Measurements from ENCODE around the gene SDR42E1. TPM values are rescaled to one million over a fixed set of nuclear protein-coding genes. Genes with fewer than 3 reads are reported as not detected.

Gene SDR42E1
- total and polyA plus RNA-seq, 4 donors, result 1.9 to 6.5 (median 3.3) TPM

Other genes starting within 250 kb of the SDR42E1 start
- 10 to 100 TPM; 20.8 to 21.6 TPM for gene PLCG2, start 232.2 kb downstream of the SDR42E1 start, total RNA-seq
- 10 to 100 TPM in 1 of 2 donors, 1 to 10 TPM in 1; 7.1 to 10.8 TPM for gene PLCG2, start 232.2 kb downstream of the SDR42E1 start, polyA plus RNA-seq
- 100 to 1,000 TPM in 1 of 2 donors, 10 to 100 TPM in 1; 47.7 to 126 TPM for gene HSD17B2, start 23.8 kb upstream of the SDR42E1 start, total RNA-seq
- 100 to 1,000 TPM in 1 of 2 donors, 10 to 100 TPM in 1; 83.4 to 123 TPM for gene HSD17B2, start 23.8 kb upstream of the SDR42E1 start, polyA plus RNA-seq
- 10 to 100 TPM; 10.1 to 15.1 TPM for gene MPHOSPH6, start 158.8 kb upstream of the SDR42E1 start, total RNA-seq
- 10 to 100 TPM in 1 of 2 donors, 1 to 10 TPM in 1; 7.3 to 12.4 TPM for gene MPHOSPH6, start 158.8 kb upstream of the SDR42E1 start, polyA plus RNA-seq